ENCODE data around the gene SH2D6. TPM values are rescaled to one million over a fixed set of nuclear protein-coding genes. Genes with fewer than 3 reads are reported as not detected.

The SH2D6 gene
- total RNA-seq, 2 experiments from 2014 or later: 0.77 to 0.96 TPM

DNA sequence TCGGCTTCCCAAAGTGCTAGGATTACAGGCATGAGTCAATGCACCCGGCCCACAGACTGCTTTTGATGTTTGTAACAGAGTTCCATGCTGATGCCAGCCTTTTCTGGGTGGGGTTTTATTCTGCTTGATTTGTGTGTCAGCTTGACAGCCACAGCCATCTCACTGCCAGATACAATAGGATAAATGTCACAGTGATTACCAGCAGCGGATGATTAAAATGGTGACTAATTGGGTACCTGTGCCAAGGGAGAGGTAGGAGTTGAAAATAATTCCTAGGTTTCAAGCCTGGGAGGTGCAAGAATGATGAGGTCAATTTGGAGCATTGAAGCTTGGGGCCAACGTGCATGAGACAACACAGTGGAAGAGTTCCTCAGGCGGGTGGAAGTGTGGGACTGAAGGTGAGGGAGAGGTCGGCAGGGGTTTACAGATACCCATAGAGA, 39.4 kb downstream of the SH2D6 start:
- Mint-ChIP-seq H3K27ac (no peak overlapping the region), H3K4me1 (ENCODE audit: low read depth) (no peaks in the 10 kb centered on the region), H3K27me3 (no peaks in the 10 kb centered on the region), H3K9me3 (no peaks in the 10 kb centered on the region), H3K36me3 (ENCODE audit: low read depth) (no peaks in the 10 kb centered on the region), H3K4me3 (no peak overlapping the region)
- TF ChIP-seq, protein P1, sequence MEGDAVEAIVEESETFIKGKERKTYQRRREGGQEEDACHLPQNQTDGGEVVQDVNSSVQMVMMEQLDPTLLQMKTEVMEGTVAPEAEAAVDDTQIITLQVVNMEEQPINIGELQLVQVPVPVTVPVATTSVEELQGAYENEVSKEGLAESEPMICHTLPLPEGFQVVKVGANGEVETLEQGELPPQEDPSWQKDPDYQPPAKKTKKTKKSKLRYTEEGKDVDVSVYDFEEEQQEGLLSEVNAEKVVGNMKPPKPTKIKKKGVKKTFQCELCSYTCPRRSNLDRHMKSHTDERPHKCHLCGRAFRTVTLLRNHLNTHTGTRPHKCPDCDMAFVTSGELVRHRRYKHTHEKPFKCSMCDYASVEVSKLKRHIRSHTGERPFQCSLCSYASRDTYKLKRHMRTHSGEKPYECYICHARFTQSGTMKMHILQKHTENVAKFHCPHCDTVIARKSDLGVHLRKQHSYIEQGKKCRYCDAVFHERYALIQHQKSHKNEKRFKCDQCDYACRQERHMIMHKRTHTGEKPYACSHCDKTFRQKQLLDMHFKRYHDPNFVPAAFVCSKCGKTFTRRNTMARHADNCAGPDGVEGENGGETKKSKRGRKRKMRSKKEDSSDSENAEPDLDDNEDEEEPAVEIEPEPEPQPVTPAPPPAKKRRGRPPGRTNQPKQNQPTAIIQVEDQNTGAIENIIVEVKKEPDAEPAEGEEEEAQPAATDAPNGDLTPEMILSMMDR (IDR thresholded peaks at IDR 0.05): no peak
- ChIA-PET POLR2A (interaction anchor here (0.8 to 1.5 kb wide), 2 partner anchors 81 to 88 kb away, joined by 3 to 4 read pairs; partner anchors contain the start of gene MAT2A), CTCF (no interaction called here)
- intact Hi-C loops (cut with micrococcal nuclease): no loop called here
- ATAC-seq (no peak), DNase-seq (no peak)

GRCh38 chr2:85458601-85459563, 40.4 kb downstream of the SH2D6 start:
- Mint-ChIP-seq H3K27ac (no peak overlapping the region), H3K4me3 (no peak overlapping the region), H3K4me1 (ENCODE audit: low read depth) (no peaks in the 10 kb centered on the region), H3K27me3 (no peaks in the 10 kb centered on the region), H3K36me3 (ENCODE audit: low read depth) (no peaks in the 10 kb centered on the region), H3K9me3 (no peaks in the 10 kb centered on the region)
- DNase-seq (no peak), ATAC-seq (no peak)
- ChIA-PET POLR2A (no interaction called here), CTCF (no interaction called here)
- intact Hi-C loops (cut with micrococcal nuclease): no loop called here
- TF ChIP-seq, protein P1 (IDR thresholded peaks at IDR 0.05): no peak

- no peaks in the 10 kb centered on the region for H3K4me1 Mint-ChIP-seq (ENCODE audit: low read depth)
- ChIA-PET CTCF (no interaction called here), POLR2A (interaction anchor here (0.7 kb wide), 1 partner anchor 45 kb away, joined by 3 read pairs; no protein-coding TSS in a partner anchor)
- TF ChIP-seq, protein P1 (IDR thresholded peaks at IDR 0.05): no peak
- intact Hi-C loops (cut with micrococcal nuclease): no loop called here
- no peak overlapping the region for H3K27ac Mint-ChIP-seq
- DNase-seq (no peak), ATAC-seq (no peak)
- no peaks in the 10 kb centered on the region for H3K27me3 Mint-ChIP-seq
- H3K9me3 Mint-ChIP-seq: no peaks in the 10 kb centered on the region
- H3K4me3 Mint-ChIP-seq: no peak overlapping the region
- no peaks in the 10 kb centered on the region for H3K36me3 Mint-ChIP-seq (ENCODE audit: low read depth)
Measured at GRCh38 chr2:85459771-85460170, 41.3 kb downstream of the SH2D6 start.

DNA sequence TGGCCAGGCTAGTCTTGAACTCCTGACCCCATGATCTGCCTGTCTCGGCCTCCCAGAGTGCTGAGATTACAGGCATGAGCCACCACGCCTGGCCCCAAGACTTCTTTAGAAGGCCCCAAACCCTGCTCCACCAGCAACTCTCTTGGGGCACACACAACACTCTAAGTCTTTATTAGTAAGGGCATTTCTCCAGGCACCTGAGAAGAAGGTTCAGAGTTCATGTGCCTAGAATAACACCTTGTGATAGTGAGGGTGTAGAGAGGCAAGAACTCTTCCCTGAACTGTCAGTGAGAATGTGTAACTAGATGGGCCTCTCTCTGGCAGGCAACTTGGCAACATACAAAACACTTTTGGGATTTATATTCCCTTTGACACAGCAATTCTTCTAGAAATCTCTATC, 43.8 kb downstream of the SH2D6 start:
- TF ChIP-seq, protein P1 (IDR thresholded peaks at IDR 0.05): no peak
- ChIA-PET POLR2A (no interaction called here), CTCF (no interaction called here)
- Mint-ChIP-seq H3K27ac (no peak overlapping the region), H3K27me3 (no peaks in the 10 kb centered on the region), H3K36me3 (ENCODE audit: low read depth) (no peaks in the 10 kb centered on the region), H3K4me3 (no peak overlapping the region), H3K4me1 (ENCODE audit: low read depth) (no peaks in the 10 kb centered on the region), H3K9me3 (no peaks in the 10 kb centered on the region)
- ATAC-seq (no peak), DNase-seq (no peak)
- intact Hi-C loops (cut with micrococcal nuclease): no loop called here

GRCh38 chr2:85468096-85468703, 49.7 kb downstream of the SH2D6 start:
- CTCF ChIA-PET: interaction anchor here (0.9 to 1.3 kb wide), 3 partner anchors 9 to 47 kb away, joined by 3 read pairs; no protein-coding TSS in a partner anchor
- no peaks in the 10 kb centered on the region for H3K27me3 Mint-ChIP-seq

More at GRCh38 chr2:85468096-85468703, 49.7 kb downstream of the SH2D6 start:
- peaks cover 4% of the 10 kb centered on the region for H3K4me1 Mint-ChIP-seq (ENCODE audit: low read depth)
- TF ChIP-seq, protein P1 (IDR thresholded peaks at IDR 0.05): no peak
- DNase-seq (no peak), ATAC-seq (no peak)
- POLR2A ChIA-PET: interaction anchor here (0.7 kb wide), 1 partner anchor 78 kb away, joined by 3 read pairs; no protein-coding TSS in a partner anchor
- no peaks in the 10 kb centered on the region for H3K9me3 Mint-ChIP-seq
- H3K4me3 Mint-ChIP-seq: no peak overlapping the region
- H3K36me3 Mint-ChIP-seq (ENCODE audit: low read depth): no peaks in the 10 kb centered on the region
- intact Hi-C loops (cut with micrococcal nuclease): no loop called here
- H3K27ac Mint-ChIP-seq: no peak overlapping the region
